Thoracic aorta (tissue), 2 donors: ENCODE data around the gene FHIT. TPM values are rescaled to one million over a fixed set of nuclear protein-coding genes. Genes with fewer than 3 reads are reported as not detected.

Experiments used
- ATAC-seq: fragments of 150-250 bp; one replicate; pipeline ENCODE4 v1.8.0; 2017; ENCODE audit warnings: low read depth; ENCODE audit not compliant: insufficient number of reproducible peaks, low FRiP score
- DNase-seq: peaks from one replicate; pipeline ENCODE4 v3.0.0-alpha.2; 2020; ENCODE audit warnings: low spot score
- H3K27ac ChIP-seq, 2 donors: fragments of 200-600 bp; sonication (generic); 1 replicate in 1 of 2; 2 replicates in 1 of 2; pipeline ENCODE4 v1.5.1; 2016; ENCODE audit warnings: mild to moderate bottlenecking in 2 of 2, moderate library complexity in 2 of 2
- H3K27me3 ChIP-seq: fragments of 200-600 bp; sonication (generic); replicated peaks from 2 replicates; pipeline ENCODE4 v1.6.0; 2016; ENCODE audit warnings: mild to moderate bottlenecking; ENCODE audit not compliant: insufficient read depth
- H3K36me3 ChIP-seq: fragments of 200-600 bp; sonication (generic); one replicate; pipeline ENCODE4 v1.5.1; 2016
- H3K4me1 ChIP-seq, 2 donors: fragments of 200-600 bp; sonication (generic); 1 replicate in 1 of 2; 2 replicates in 1 of 2; pipeline versions ENCODE4 v1.5.1 to v1.6.0; 2016; ENCODE audit warnings: low read depth in 2 of 2, mild to moderate bottlenecking in 1 of 2; ENCODE audit not compliant: control insufficient read depth in 1 of 2
- H3K4me3 ChIP-seq: fragments of 200-600 bp; sonication (generic); 2 replicates; pipeline ENCODE4 v1.5.1; 2016; ENCODE audit warnings: mild to moderate bottlenecking
- H3K9me3 ChIP-seq: fragments of 200-600 bp; sonication (generic); 2 replicates; pipeline ENCODE4 v1.5.1; 2016
- total RNA-seq, 2 donors: library from RNA; depleted of rRNA; stranded (reverse); fragments of >200 nt; gene quantifications; one replicate each; pipeline versions ENCODE4 v1.1.0 to v1.2.3, GENCODE V29; 2016
- TF ChIP-seq, protein P1 (sequence below): fragments of 200-600 bp; sonication (generic); IDR thresholded peaks from one replicate; pipeline ENCODE4 v1.5.1; 2019; ENCODE audit warnings: antibody characterized with exemption

The FHIT gene
- total RNA-seq, 2 donors from 2014 or later = 2.0 to 2.3 TPM

- Histone ChIP-seq H3K27me3 (no peaks in the 10 kb centered on the region), H3K9me3 (no peaks in the 10 kb centered on the region), H3K4me3 (no peak overlapping the region), H3K27ac (no peak overlapping the region), H3K36me3 (no peaks in the 10 kb centered on the region), H3K4me1 (no peaks in the 10 kb centered on the region)
- TF ChIP-seq, protein P1, sequence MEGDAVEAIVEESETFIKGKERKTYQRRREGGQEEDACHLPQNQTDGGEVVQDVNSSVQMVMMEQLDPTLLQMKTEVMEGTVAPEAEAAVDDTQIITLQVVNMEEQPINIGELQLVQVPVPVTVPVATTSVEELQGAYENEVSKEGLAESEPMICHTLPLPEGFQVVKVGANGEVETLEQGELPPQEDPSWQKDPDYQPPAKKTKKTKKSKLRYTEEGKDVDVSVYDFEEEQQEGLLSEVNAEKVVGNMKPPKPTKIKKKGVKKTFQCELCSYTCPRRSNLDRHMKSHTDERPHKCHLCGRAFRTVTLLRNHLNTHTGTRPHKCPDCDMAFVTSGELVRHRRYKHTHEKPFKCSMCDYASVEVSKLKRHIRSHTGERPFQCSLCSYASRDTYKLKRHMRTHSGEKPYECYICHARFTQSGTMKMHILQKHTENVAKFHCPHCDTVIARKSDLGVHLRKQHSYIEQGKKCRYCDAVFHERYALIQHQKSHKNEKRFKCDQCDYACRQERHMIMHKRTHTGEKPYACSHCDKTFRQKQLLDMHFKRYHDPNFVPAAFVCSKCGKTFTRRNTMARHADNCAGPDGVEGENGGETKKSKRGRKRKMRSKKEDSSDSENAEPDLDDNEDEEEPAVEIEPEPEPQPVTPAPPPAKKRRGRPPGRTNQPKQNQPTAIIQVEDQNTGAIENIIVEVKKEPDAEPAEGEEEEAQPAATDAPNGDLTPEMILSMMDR = no peak
- no peak for DNase-seq
- no peak for ATAC-seq
Measured at GRCh38 chr3:60760145-60760544, 491.1 kb downstream of the FHIT start.

- Histone ChIP-seq H3K9me3 (no peaks in the 10 kb centered on the region), H3K27me3 (no peaks in the 10 kb centered on the region), H3K27ac (no peak overlapping the region), H3K4me1 (no peaks in the 10 kb centered on the region), H3K36me3 (no peaks in the 10 kb centered on the region), H3K4me3 (no peak overlapping the region)
- TF ChIP-seq, protein P1 = no peak
- DNase-seq (no peak), ATAC-seq (no peak)
Measured at GRCh38 chr3:60759439-60759838, 491.8 kb downstream of the FHIT start.

DNA sequence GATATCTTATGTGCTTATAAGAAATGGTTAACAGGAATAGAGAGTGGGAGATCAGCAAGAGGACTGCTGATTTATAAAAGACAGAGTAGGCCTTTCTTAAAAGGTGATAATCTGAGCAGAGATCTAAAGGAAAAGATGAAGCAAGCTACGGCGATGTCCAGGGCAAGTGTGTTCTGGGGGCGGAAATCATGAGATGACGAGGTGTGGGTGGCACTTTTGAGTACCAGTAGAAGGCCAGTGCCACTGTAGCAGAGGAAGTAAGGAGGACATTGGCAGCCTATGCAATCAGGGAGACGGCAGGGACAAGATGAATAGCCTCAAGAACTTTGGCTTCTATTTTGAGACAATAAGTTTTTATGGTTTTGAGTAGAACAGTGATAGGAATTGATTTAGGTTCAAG lies 492.4 kb downstream of the FHIT start:
- TF ChIP-seq, protein P1 = no peak

DNA sequence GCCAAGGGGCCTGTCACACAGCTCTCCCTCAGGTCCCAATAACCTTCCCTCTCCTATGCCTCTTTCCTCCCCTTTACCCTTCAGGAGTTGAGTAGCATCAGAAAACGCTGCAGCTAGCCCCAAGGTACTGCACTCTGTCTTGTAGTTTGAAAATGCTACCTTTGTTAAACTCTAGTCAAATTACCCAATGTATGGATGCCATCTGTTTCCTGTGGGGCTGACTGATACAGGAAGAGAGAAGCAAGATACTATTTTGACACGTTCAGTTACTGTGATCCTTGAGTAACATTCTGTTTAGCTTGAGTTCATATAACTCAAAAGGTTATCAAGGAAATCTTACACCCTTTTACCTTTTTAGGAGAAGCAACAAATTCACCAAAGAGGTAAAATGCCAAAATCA lies 493.1 kb downstream of the FHIT start:
- ATAC-seq (no peak), DNase-seq (no peak)
- TF ChIP-seq, protein P1 = no peak
- H3K27me3 ChIP-seq = no peaks in the 10 kb centered on the region
- no peaks in the 10 kb centered on the region for H3K9me3 ChIP-seq
- no peak overlapping the region for H3K27ac ChIP-seq
- H3K36me3 ChIP-seq = no peaks in the 10 kb centered on the region
- no peaks in the 10 kb centered on the region for H3K4me1 ChIP-seq
- no peak overlapping the region for H3K4me3 ChIP-seq

More for the DNA sequence above, 492.4 kb downstream of the FHIT start:
- Histone ChIP-seq H3K36me3 (no peaks in the 10 kb centered on the region), H3K27ac (no peak overlapping the region), H3K4me3 (no peak overlapping the region), H3K27me3 (no peaks in the 10 kb centered on the region), H3K4me1 (no peaks in the 10 kb centered on the region), H3K9me3 (no peaks in the 10 kb centered on the region)
- ATAC-seq (no peak), DNase-seq (no peak)

- no peaks in the 10 kb centered on the region for H3K9me3 ChIP-seq
- ATAC-seq = no peak
- no peak overlapping the region for H3K4me3 ChIP-seq
- H3K27me3 ChIP-seq = no peaks in the 10 kb centered on the region
- TF ChIP-seq, protein P1 = no peak
- no peak for DNase-seq
- no peak overlapping the region for H3K27ac ChIP-seq
- H3K4me1 ChIP-seq = no peaks in the 10 kb centered on the region
- H3K36me3 ChIP-seq = no peaks in the 10 kb centered on the region
Measured at GRCh38 chr3:60757724-60758123, 493.5 kb downstream of the FHIT start.
